ENCODE measurements around the gene PVALEF.

GRCh38 chr17:81161536-81161935 is 3.8 kb upstream of the PVALEF start:
- TF ChIP-seq CTCF (IDR thresholded peaks at IDR 0.05) (no peak), POLR2A (IDR thresholded peaks at IDR 0.05) (no peak), EP300 (IDR thresholded peaks at IDR 0.05) (no peak)
